IMR-90 (cell line): ENCODE results near the gene GABBR2. TPM values are rescaled to one million over a fixed set of nuclear protein-coding genes. Genes with fewer than 3 reads are reported as not detected.

Source experiments
- CEBPB ChIP-seq: IDR thresholded peaks from 2 replicates; pipeline ENCODE4 v1.6.1; 2012; ENCODE audit warnings: low read depth, low read length, improper control_type of control experiment
- FOS ChIP-seq: fragments of 150-350 bp; IDR thresholded peaks from 2 replicates; pipeline ENCODE4 v1.6.1; 2016; ENCODE audit warnings: low read depth, low read length
- MAFK ChIP-seq: IDR thresholded peaks from 2 replicates; pipeline ENCODE4 v1.6.1; 2012; ENCODE audit warnings: low read depth, low read length, improper control_type of control experiment
- polyA plus RNA-seq, 3 experiments: library from polyadenylated mRNA; depleted of rRNA; stranded (reverse); fragments of >200 nt; gene quantifications; 2 replicates each; pipeline ENCODE4 v1.2.3, GENCODE V29; 2012; ENCODE audit warnings: low replicate concordance in 1 of 3
- total RNA-seq: library from RNA; depleted of rRNA; stranded (reverse); fragments of >200 nt; gene quantifications from 2 replicates; pipeline ENCODE4 v1.2.3, GENCODE V29; 2012
- TF ChIP-seq, protein P1 (sequence below): fragments of 150-350 bp; IDR thresholded peaks from 2 replicates; pipeline ENCODE4 v1.6.1; 2016; ENCODE audit warnings: low read depth, mild to moderate bottlenecking, low read length, moderate library complexity, borderline replicate concordance

GABBR2 gene
- total and polyA plus RNA-seq, 2 of the 4 experiments (the other 2 are of a cell fraction): 14.2 to 20.3 TPM

DNA sequence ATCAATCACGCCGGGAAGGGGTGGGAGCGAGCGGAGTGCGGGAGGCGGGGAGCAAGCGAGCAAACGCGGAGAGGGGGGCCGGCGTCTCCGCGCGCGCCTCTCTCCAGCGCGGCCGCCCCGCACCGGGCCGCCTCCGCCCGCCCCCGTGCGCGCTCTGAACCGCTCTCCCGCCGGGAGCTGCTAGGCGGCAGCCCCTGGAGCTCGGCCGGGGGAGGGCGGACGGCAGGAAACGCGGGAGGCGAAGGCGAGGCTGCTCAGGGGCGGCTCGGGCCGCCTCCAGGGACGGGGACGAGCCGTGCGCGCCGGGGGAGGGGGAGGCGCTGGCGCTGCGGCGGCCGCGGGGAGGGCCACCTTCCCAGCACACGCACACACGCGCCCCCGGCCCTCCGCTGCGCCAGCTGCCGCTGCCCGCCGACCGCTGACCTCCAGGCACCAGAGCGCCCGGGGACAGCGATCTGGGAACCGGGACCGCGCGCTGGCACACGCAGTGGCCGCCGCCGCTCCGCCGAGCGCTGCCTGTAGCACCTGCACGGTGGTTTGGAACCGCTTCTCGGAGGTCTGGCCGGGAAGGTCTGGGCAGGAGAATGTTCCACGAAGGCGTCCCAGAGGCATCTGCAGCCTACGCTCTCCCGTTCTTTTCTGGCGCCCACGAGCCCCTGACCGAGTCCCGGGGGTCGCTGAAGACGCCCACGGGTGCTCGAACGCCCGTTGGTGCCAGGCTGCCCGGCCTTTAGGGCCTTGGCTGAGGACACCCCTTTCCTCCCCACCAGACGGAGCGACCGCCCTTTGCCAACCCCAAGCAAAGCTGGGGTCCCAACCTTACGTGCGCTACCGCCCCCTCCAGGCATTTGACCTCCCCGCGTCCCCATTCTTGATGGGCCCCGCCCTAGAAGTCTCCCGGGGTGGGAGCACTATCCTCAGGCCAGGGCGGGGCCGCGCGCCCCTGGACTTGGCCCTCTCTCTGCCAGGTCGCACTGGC, at the start of gene GABBR2 (continued):
- TF ChIP-seq, protein P1, sequence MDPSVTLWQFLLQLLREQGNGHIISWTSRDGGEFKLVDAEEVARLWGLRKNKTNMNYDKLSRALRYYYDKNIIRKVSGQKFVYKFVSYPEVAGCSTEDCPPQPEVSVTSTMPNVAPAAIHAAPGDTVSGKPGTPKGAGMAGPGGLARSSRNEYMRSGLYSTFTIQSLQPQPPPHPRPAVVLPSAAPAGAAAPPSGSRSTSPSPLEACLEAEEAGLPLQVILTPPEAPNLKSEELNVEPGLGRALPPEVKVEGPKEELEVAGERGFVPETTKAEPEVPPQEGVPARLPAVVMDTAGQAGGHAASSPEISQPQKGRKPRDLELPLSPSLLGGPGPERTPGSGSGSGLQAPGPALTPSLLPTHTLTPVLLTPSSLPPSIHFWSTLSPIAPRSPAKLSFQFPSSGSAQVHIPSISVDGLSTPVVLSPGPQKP: no peak
- no peak for TF ChIP-seq CEBPB
- no peak for TF ChIP-seq FOS
- TF ChIP-seq MAFK: no peak
